Measurements from ENCODE around the gene NPAP1. TPM values are rescaled to one million over a fixed set of nuclear protein-coding genes. Genes with fewer than 3 reads are reported as not detected.

The NPAP1 gene
- total and polyA plus RNA-seq, 10 of the 15 experiments (the other 5 are each of a cell fraction or from before 2014, with no cell fraction given): not detected

DNA sequence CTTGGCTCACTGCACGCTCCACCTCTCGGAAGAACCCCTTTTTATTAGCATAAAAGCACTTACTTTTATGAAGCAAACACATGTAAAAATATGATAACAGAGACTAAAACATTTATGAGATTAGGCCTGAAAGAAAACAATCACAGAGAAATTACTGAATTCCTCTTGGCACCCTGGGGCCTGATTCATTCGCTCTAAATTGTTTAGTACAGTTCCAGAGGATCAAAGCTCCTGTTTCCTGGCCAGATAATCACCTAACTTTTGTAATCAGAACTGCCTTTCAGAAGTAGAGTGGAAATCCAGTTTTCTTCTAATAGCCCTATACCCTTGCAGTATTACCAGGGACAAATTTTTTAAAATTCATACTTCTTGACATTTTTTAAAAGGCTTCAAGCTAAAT lies 6.4 kb downstream of the NPAP1 start:
- Histone ChIP-seq H4K20me1 (ENCODE audit: control insufficient read depth, insufficient read depth) (no peaks in the 10 kb centered on the region), H3K4me1 (ENCODE audit: control insufficient read depth, insufficient read depth, low read length) (no peaks in the 10 kb centered on the region), H2AFZ (ENCODE audit: control insufficient read depth, low read depth, low read length) (no peak overlapping the region), H3K27ac (ENCODE audit: control insufficient read depth, insufficient read depth) (no peak overlapping the region), H3K27me3 (replicated peaks in 1 of 2; ENCODE audit: control insufficient read depth in 2 of 2, insufficient read depth in 2 of 2, low read length in 1 of 2) (no peaks in the 10 kb centered on the region), H3K79me2 (ENCODE audit: control insufficient read depth, insufficient read depth, low read length) (no peaks in the 10 kb centered on the region), H3K9me3 (replicated peaks; ENCODE audit: control insufficient read depth, insufficient read depth, low read length) (no peaks in the 10 kb centered on the region; the same call in 2 of the 3 replicates), H3K4me3 (no peak overlapping the region), H3K9ac (ENCODE audit: control insufficient read depth, insufficient read depth, low read length) (no peak overlapping the region), H3K4me2 (ENCODE audit: control insufficient read depth, insufficient read depth) (no peak overlapping the region), H3K36me3 (ENCODE audit: control insufficient read depth in 2 of 2, insufficient read depth in 2 of 2, low read length in 1 of 2) (no peaks in the 10 kb centered on the region)
- ChIA-PET POLR2A (no interaction called here), RAD21 (ENCODE audit: unreplicated experiment) (no interaction called here), SMC1A (ENCODE audit: uncharacterized antibody, unreplicated experiment) (no interaction called here), CTCF (no interaction called here)
- WGBS (ENCODE audit: insufficient coverage, insufficient replicate concordance, low lambda C conversion rate, missing lambda C conversion rate): 0% methylated on average over 3 of the region's 3 CpGs
- in situ Hi-C loops (cut with MboI): no loop called here
- intact Hi-C loops (cut with micrococcal nuclease; ENCODE audit: unreplicated experiment): no loop called here
- no TSS peak for BruUV-seq (replicated peaks)
- FAIRE-seq (no peak), ATAC-seq (no peak), DNase-seq (ENCODE audit: low read depth, low spot score) (no peak)
- no peak for TF ChIP-seq POU2F2 (IDR thresholded peaks at IDR 0.05; ENCODE audit: borderline replicate concordance, low read depth, low read length)
- TF ChIP-seq, protein P1, sequence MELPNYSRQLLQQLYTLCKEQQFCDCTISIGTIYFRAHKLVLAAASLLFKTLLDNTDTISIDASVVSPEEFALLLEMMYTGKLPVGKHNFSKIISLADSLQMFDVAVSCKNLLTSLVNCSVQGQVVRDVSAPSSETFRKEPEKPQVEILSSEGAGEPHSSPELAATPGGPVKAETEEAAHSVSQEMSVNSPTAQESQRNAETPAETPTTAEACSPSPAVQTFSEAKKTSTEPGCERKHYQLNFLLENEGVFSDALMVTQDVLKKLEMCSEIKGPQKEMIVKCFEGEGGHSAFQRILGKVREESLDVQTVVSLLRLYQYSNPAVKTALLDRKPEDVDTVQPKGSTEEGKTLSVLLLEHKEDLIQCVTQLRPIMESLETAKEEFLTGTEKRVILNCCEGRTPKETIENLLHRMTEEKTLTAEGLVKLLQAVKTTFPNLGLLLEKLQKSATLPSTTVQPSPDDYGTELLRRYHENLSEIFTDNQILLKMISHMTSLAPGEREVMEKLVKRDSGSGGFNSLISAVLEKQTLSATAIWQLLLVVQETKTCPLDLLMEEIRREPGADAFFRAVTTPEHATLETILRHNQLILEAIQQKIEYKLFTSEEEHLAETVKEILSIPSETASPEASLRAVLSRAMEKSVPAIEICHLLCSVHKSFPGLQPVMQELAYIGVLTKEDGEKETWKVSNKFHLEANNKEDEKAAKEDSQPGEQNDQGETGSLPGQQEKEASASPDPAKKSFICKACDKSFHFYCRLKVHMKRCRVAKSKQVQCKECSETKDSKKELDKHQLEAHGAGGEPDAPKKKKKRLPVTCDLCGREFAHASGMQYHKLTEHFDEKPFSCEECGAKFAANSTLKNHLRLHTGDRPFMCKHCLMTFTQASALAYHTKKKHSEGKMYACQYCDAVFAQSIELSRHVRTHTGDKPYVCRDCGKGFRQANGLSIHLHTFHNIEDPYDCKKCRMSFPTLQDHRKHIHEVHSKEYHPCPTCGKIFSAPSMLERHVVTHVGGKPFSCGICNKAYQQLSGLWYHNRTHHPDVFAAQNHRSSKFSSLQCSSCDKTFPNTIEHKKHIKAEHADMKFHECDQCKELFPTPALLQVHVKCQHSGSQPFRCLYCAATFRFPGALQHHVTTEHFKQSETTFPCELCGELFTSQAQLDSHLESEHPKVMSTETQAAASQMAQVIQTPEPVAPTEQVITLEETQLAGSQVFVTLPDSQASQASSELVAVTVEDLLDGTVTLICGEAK (IDR thresholded peaks at IDR 0.05; ENCODE audit: borderline replicate concordance): no peak
- no peak for TF ChIP-seq ZNF207 (IDR thresholded peaks at IDR 0.05; ENCODE audit: borderline replicate concordance)
- TF ChIP-seq, protein P2, sequence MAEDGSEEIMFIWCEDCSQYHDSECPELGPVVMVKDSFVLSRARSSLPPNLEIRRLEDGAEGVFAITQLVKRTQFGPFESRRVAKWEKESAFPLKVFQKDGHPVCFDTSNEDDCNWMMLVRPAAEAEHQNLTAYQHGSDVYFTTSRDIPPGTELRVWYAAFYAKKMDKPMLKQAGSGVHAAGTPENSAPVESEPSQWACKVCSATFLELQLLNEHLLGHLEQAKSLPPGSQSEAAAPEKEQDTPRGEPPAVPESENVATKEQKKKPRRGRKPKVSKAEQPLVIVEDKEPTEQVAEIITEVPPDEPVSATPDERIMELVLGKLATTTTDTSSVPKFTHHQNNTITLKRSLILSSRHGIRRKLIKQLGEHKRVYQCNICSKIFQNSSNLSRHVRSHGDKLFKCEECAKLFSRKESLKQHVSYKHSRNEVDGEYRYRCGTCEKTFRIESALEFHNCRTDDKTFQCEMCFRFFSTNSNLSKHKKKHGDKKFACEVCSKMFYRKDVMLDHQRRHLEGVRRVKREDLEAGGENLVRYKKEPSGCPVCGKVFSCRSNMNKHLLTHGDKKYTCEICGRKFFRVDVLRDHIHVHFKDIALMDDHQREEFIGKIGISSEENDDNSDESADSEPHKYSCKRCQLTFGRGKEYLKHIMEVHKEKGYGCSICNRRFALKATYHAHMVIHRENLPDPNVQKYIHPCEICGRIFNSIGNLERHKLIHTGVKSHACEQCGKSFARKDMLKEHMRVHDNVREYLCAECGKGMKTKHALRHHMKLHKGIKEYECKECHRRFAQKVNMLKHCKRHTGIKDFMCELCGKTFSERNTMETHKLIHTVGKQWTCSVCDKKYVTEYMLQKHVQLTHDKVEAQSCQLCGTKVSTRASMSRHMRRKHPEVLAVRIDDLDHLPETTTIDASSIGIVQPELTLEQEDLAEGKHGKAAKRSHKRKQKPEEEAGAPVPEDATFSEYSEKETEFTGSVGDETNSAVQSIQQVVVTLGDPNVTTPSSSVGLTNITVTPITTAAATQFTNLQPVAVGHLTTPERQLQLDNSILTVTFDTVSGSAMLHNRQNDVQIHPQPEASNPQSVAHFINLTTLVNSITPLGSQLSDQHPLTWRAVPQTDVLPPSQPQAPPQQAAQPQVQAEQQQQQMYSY (CRISPR knock-in tag; IDR thresholded peaks at IDR 0.05): no peak
- TF ChIP-seq, protein P3, sequence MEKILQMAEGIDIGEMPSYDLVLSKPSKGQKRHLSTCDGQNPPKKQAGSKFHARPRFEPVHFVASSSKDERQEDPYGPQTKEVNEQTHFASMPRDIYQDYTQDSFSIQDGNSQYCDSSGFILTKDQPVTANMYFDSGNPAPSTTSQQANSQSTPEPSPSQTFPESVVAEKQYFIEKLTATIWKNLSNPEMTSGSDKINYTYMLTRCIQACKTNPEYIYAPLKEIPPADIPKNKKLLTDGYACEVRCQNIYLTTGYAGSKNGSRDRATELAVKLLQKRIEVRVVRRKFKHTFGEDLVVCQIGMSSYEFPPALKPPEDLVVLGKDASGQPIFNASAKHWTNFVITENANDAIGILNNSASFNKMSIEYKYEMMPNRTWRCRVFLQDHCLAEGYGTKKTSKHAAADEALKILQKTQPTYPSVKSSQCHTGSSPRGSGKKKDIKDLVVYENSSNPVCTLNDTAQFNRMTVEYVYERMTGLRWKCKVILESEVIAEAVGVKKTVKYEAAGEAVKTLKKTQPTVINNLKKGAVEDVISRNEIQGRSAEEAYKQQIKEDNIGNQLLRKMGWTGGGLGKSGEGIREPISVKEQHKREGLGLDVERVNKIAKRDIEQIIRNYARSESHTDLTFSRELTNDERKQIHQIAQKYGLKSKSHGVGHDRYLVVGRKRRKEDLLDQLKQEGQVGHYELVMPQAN (conservative IDR thresholded peaks at IDR 0.05): no peak
- TF ChIP-seq NFXL1 (IDR thresholded peaks at IDR 0.05; ENCODE audit: borderline replicate concordance): no peak
- TF ChIP-seq YBX1 (IDR thresholded peaks at IDR 0.05): no peak
- TF ChIP-seq, protein P4, sequence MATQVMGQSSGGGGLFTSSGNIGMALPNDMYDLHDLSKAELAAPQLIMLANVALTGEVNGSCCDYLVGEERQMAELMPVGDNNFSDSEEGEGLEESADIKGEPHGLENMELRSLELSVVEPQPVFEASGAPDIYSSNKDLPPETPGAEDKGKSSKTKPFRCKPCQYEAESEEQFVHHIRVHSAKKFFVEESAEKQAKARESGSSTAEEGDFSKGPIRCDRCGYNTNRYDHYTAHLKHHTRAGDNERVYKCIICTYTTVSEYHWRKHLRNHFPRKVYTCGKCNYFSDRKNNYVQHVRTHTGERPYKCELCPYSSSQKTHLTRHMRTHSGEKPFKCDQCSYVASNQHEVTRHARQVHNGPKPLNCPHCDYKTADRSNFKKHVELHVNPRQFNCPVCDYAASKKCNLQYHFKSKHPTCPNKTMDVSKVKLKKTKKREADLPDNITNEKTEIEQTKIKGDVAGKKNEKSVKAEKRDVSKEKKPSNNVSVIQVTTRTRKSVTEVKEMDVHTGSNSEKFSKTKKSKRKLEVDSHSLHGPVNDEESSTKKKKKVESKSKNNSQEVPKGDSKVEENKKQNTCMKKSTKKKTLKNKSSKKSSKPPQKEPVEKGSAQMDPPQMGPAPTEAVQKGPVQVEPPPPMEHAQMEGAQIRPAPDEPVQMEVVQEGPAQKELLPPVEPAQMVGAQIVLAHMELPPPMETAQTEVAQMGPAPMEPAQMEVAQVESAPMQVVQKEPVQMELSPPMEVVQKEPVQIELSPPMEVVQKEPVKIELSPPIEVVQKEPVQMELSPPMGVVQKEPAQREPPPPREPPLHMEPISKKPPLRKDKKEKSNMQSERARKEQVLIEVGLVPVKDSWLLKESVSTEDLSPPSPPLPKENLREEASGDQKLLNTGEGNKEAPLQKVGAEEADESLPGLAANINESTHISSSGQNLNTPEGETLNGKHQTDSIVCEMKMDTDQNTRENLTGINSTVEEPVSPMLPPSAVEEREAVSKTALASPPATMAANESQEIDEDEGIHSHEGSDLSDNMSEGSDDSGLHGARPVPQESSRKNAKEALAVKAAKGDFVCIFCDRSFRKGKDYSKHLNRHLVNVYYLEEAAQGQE (IDR thresholded peaks at IDR 0.05; ENCODE audit: low read depth, low read length): no peak
- no peak for TF ChIP-seq HCFC1 (IDR thresholded peaks at IDR 0.05; ENCODE audit: low read length)
- TF ChIP-seq TBL1XR1 (IDR thresholded peaks at IDR 0.05; ENCODE audit: low read depth, low read length): no peak
